Astrocyte of the cerebellum (primary cell): ENCODE results near the gene ANKRD33B.
A peak's percentile ranks its signal among the peaks of the same experiment; 100 is the strongest.

Experiments
- DNase-seq: peaks from one replicate; pipeline ENCODE4 v3.0.0-alpha.2; 2011; ENCODE audit warnings: low read depth
- H3K4me3 ChIP-seq: 2 replicates; pipeline ENCODE4 v1.5.1; 2011; ENCODE audit warnings: mild to moderate bottlenecking, low read depth, low read length, moderate library complexity
- in situ Hi-C: cut with HindIII; loops from 2 replicates; pipeline ENCODE4 v1.10.0; 2017; ENCODE audit warnings: low sequenced_read_pairs
- TF ChIP-seq, protein P1 (sequence below): IDR thresholded peaks from 2 replicates; pipeline ENCODE4 v1.5.1; 2012; ENCODE audit warnings: low read length, low read depth, moderate library complexity, mild to moderate bottlenecking; ENCODE audit errors: missing control alignments

The ANKRD33B gene

DNA sequence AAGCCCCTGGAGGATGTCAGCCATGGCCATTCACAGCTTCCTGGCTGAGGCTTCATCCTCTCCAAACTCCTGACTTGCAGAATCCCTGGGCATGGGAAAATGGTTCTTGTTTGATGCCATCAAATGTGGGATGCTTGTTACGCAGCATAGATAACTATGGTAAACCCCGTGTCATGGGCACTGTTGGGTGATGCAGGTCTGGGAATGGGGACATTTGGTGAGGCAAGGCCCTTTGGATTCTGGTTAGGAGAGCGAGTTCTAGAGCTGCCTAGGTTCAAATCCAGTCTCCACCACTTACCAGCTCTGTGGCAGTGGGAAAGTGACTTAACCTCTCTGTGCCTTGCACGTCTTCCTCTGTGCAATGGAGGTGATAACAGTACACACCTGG lies 41.7 kb upstream of the ANKRD33B start:
- in situ Hi-C loops, result no loop called here
- TF ChIP-seq, protein P1, sequence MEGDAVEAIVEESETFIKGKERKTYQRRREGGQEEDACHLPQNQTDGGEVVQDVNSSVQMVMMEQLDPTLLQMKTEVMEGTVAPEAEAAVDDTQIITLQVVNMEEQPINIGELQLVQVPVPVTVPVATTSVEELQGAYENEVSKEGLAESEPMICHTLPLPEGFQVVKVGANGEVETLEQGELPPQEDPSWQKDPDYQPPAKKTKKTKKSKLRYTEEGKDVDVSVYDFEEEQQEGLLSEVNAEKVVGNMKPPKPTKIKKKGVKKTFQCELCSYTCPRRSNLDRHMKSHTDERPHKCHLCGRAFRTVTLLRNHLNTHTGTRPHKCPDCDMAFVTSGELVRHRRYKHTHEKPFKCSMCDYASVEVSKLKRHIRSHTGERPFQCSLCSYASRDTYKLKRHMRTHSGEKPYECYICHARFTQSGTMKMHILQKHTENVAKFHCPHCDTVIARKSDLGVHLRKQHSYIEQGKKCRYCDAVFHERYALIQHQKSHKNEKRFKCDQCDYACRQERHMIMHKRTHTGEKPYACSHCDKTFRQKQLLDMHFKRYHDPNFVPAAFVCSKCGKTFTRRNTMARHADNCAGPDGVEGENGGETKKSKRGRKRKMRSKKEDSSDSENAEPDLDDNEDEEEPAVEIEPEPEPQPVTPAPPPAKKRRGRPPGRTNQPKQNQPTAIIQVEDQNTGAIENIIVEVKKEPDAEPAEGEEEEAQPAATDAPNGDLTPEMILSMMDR, result no peak
- H3K4me3 ChIP-seq, result no peak overlapping the region
- no peak for DNase-seq

DNA sequence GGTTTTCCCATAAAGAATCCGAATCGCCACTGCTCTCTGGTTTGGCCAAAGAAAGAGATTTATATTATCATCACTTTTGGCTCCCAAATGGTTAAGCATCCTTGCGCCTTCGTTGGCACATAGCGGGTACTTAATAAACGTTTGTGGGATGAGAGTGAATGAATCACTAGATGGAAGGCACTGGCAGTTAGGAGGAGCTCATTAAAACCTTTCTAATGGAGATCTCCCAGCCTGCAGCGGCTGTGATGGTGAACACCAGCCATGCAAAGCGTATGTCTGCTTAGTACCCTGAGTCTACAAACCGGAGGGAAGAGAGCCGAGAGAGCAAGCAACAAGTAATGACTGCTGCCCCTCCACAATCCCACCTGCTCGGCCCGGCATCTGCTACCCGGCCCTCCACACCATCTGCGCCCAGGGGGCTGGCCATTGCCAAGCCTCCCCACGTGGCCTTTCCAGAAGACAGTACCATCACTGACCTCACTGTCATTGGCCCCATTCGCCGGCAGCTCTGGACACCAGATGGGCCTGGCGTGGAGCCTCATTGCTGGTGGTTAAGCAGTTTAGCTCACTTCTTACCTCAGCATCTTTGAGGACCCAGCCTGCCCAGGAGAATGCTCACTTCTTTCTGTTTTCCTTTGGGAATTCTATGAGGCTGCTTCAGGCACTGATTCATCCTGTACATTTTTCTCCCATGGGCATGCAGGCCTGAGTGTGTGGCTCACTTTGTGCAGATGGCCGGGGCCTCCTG lies 39.3 kb upstream of the ANKRD33B start:
- no peak overlapping the region for H3K4me3 ChIP-seq
- in situ Hi-C loops, result no loop called here
- TF ChIP-seq, protein P1, result no peak
- DNase-seq, result peak; percentile 91

DNA sequence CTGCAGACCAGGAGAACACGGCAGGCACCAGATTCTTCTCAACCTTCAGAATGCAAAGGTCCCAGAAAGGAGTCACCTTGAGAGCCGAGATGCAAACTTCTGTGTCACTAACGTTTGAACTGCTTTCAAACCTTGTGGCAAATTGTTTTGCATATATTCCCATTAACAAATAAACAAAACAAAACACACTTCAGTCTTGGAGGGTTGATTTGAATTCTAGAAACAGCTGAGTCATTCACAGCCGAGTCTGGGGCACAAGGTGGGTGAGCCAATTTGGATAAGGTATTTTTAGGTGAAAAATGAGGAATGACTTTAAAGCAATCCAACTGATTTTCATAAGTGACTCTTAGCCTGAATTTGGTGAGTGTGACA lies 38.8 kb upstream of the ANKRD33B start:
- no peak overlapping the region for H3K4me3 ChIP-seq
- DNase-seq, result no peak
- TF ChIP-seq, protein P1, result no peak
- in situ Hi-C loops, result no loop called here

DNA sequence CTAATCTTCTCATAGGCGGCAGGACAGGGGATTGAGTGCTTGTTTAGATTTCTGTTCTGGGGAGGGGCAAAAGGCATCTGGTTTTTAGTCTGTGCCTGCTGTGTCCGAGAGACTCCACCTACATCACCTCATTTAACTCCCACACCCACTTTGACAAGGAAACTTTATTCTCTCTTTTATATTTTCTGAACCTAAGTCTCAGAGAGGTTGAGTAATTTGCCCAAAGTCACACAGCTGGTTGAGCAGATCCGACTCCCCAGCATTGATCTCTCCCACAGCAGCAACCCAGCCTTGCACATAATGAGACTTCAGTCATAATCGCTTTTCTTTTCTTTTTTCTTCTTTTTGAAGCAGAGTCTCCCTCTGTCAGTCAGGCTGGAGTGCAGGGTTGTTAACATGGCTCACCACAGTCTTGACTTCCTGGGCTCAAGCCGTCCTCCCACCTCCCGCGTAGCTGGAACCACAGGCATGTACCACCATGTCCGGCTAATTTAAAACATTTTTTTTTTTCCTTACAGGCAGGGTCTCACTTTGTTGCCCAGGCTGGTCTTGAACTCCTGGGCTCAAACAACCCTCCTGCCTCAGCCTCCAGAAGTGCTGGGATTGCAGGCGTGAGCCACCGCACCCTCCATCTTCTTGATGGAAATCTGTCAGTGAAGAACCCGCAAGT lies 36.5 kb upstream of the ANKRD33B start:
- in situ Hi-C loops, result no loop called here
- TF ChIP-seq, protein P1, result no peak
- DNase-seq, result peak; percentile 62
- H3K4me3 ChIP-seq, result no peak overlapping the region

DNA sequence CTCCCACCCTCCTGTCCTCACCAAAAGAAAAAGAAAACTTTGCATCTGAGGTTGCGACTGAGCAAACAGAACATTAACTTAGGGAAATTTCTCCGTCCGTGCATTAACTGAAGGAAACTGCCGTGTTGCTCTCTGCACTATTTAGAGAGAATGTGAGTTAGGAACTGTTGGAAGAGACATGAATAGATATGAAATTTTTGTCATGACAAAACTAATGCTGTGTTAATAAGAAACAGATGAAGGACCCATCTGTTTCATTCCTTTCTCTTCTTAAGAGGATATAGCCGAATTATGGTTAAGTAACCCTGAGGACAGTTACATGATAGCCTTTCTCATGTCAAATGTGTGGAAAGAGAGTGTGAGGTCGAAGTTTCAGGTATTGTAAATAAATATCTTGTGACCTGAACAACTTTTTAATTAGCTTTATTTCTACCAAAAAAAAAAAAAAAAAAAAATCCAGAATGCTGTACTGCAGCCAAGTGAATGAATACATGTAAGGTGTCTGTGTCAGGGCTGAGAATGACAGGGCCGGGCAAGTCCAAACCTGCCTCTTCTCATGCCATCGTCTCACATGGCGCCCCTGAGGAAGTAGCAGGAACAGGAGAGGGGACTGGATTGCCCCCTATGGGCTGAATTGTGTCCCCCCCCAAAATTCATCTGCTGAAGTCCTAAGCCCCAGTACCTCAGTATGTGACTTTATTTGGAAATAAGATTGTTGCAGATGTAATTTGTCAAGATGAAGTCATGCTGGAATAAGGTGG lies 35.6 kb upstream of the ANKRD33B start:
- no peak for DNase-seq

DNA sequence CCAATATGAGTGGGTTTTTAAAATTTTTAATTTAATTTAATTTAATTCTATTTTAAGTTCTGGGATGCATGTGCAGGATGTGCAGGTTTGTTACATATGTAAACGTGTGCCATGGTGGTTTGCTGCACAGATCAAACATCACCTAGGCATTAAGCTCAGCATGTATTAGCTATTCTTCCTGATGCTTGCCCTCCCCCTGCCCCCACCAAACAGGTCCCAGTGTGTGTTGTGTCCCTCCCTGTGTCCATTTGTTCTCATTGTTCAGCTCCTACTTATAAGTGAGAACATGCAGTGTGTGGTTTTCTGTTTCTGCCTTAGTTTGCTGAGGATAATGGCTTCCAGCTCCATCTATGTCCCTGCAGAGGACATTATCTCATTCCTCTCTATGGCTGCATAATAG lies 35.0 kb upstream of the ANKRD33B start:
- H3K4me3 ChIP-seq, result no peak overlapping the region
- TF ChIP-seq, protein P1, result no peak
- in situ Hi-C loops, result no loop called here
- DNase-seq, result no peak

More for the DNA sequence above, 35.6 kb upstream of the ANKRD33B start:
- in situ Hi-C loops, result no loop called here
- TF ChIP-seq, protein P1, result peak; percentile 27
- H3K4me3 ChIP-seq, result no peak overlapping the region
